D341Med (cell line): ENCODE data around the gene ETV7.
A peak's percentile ranks its signal among the peaks of the same experiment; 100 is the strongest.

Source experiments
- DNase-seq: peaks from one replicate; pipeline ENCODE4 v3.0.0; 2012; ENCODE audit warnings: low spot score

ETV7 gene

GRCh38 chr6:36383606-36384005, 3.9 kb downstream of the ETV7 start:
- no peak for DNase-seq

GRCh38 chr6:36382976-36383375, 4.5 kb downstream of the ETV7 start:
- DNase-seq = no peak

- no peak for DNase-seq
These were observed 5.7 kb downstream of the ETV7 start for GRCh38 chr6:36381502-36382389.

- DNase-seq = no peak
These were observed 7.3 kb downstream of the ETV7 start for GRCh38 chr6:36380166-36380565.

GRCh38 chr6:36378936-36379335, 8.5 kb downstream of the ETV7 start:
- peak; percentile 5 for DNase-seq

- no peak for DNase-seq
These were observed 9.1 kb downstream of the ETV7 start for GRCh38 chr6:36378243-36378920.

GRCh38 chr6:36377594-36377993, 9.9 kb downstream of the ETV7 start:
- DNase-seq = no peak

- no peak for DNase-seq
These were observed 10.7 kb downstream of the ETV7 start for GRCh38 chr6:36376742-36377141.

- DNase-seq = no peak
These were observed 11.3 kb downstream of the ETV7 start for GRCh38 chr6:36376183-36376582.

- DNase-seq = no peak
These were observed 11.8 kb downstream of the ETV7 start for GRCh38 chr6:36375644-36376155.

GRCh38 chr6:36374972-36375371, 12.5 kb downstream of the ETV7 start:
- no peak for DNase-seq

- no peak for DNase-seq
These were observed 13.3 kb downstream of the ETV7 start for GRCh38 chr6:36374194-36374593.

GRCh38 chr6:36373368-36374019, 14.0 kb downstream of the ETV7 start:
- DNase-seq = no peak

- DNase-seq = no peak
These were observed 15.4 kb downstream of the ETV7 start for GRCh38 chr6:36372088-36372487.

GRCh38 chr6:36371211-36371610, 16.3 kb downstream of the ETV7 start:
- DNase-seq = no peak

GRCh38 chr6:36370638-36371037, 16.8 kb downstream of the ETV7 start:
- no peak for DNase-seq

- DNase-seq = no peak
These were observed 18.3 kb downstream of the ETV7 start for GRCh38 chr6:36368921-36369865.

- DNase-seq = no peak
These were observed 19.0 kb downstream of the ETV7 start for GRCh38 chr6:36368421-36368820.

- no peak for DNase-seq
These were observed 19.7 kb downstream of the ETV7 start for GRCh38 chr6:36367743-36368142.

- no peak for DNase-seq
These were observed 22.6 kb downstream of the ETV7 start for GRCh38 chr6:36364669-36365479.
